Retinal pigment epithelial cell (primary cell): Measurements from ENCODE around the gene SMCO2.

Experiments
- DNase-seq: peaks from one replicate; pipeline ENCODE4 v3.0.0-alpha.2; 2010; ENCODE audit warnings: low read depth
- H3K4me3 ChIP-seq: 2 replicates; pipeline ENCODE4 v1.5.1; 2011; ENCODE audit warnings: mild to moderate bottlenecking, low read length, control low read depth, moderate library complexity
- CTCF ChIP-seq: conservative IDR thresholded peaks from 2 replicates; pipeline ENCODE4 v1.5.1; 2011; ENCODE audit warnings: low read depth, low read length, control low read depth, inconsistent platforms

SMCO2 gene

GRCh38 chr12:27449893-27450534 is 3.5 kb downstream of the SMCO2 start:
- DNase-seq, result no peak
- TF ChIP-seq CTCF, result no peak
- no peak overlapping the region for H3K4me3 ChIP-seq

GRCh38 chr12:27451036-27451825 is 4.7 kb downstream of the SMCO2 start:
- H3K4me3 ChIP-seq, result no peak overlapping the region
- DNase-seq, result no peak
- TF ChIP-seq CTCF, result no peak

GRCh38 chr12:27453421-27453820 is 6.9 kb downstream of the SMCO2 start:
- no peak for DNase-seq
- H3K4me3 ChIP-seq, result no peak overlapping the region
- no peak for TF ChIP-seq CTCF

GRCh38 chr12:27455589-27455988 is 9.1 kb downstream of the SMCO2 start:
- no peak for DNase-seq
- TF ChIP-seq CTCF, result no peak
- H3K4me3 ChIP-seq, result no peak overlapping the region

- DNase-seq, result no peak
- no peak overlapping the region for H3K4me3 ChIP-seq
- TF ChIP-seq CTCF, result no peak
Measured at GRCh38 chr12:27456618-27457017, 10.1 kb downstream of the SMCO2 start.

GRCh38 chr12:27460471-27460978 is 14.0 kb downstream of the SMCO2 start:
- no peak overlapping the region for H3K4me3 ChIP-seq
- no peak for TF ChIP-seq CTCF
- DNase-seq, result no peak
